DND-41 (cell line): ENCODE data around the gene ZMYM4.

Experiments used
- ATAC-seq: fragments of 200-7000 bp; cut with Tn5 transposase; 3 replicates; pipeline ENCODE4 v1.9.1; 2021; ENCODE audit warnings: low read depth; ENCODE audit not compliant: insufficient read depth
- DNase-seq: peaks from one replicate; pipeline ENCODE4 v3.0.0-alpha.2; 2020
- H2AFZ ChIP-seq: 2 replicates; pipeline ENCODE4 v1.6.0; 2012; ENCODE audit warnings: low read depth, low read length
- H3K27ac ChIP-seq: 2 replicates; pipeline ENCODE4 v1.5.1; 2012; ENCODE audit warnings: low read length, inconsistent platforms
- H3K27me3 ChIP-seq: fragments of 200-600 bp; sonication (generic); 2 replicates; pipeline ENCODE4 v1.6.0; 2012; ENCODE audit warnings: low read length, mild to moderate bottlenecking, inconsistent platforms; ENCODE audit not compliant: insufficient read depth, poor library complexity
- H3K36me3 ChIP-seq: 2 replicates; pipeline ENCODE4 v1.5.1; 2012; ENCODE audit warnings: low read length, inconsistent platforms; ENCODE audit not compliant: insufficient read depth
- H3K4me1 ChIP-seq: 2 replicates; pipeline ENCODE4 v1.5.1; 2012; ENCODE audit warnings: mild to moderate bottlenecking, low read length; ENCODE audit not compliant: insufficient read depth
- H3K4me2 ChIP-seq: 2 replicates; pipeline ENCODE4 v1.6.0; 2012; ENCODE audit warnings: mild to moderate bottlenecking, moderate library complexity, low read length, inconsistent platforms; ENCODE audit not compliant: insufficient read depth
- H3K4me3 ChIP-seq, 2 experiments: fragments of 200-600 bp in 1 of 2; shearing (Covaris generic) in 1 of 2; 2 replicates each; pipeline ENCODE4 v1.5.1; 2012 to 2016; ENCODE audit warnings: inconsistent platforms in 2 of 2, low read length in 2 of 2, mild to moderate bottlenecking in 2 of 2, low read depth in 1 of 2, moderate library complexity in 1 of 2
- H3K79me2 ChIP-seq: 2 replicates; pipeline ENCODE4 v1.6.0; 2012; ENCODE audit warnings: low read length, inconsistent platforms; ENCODE audit not compliant: insufficient read depth
- H3K9ac ChIP-seq: 2 replicates; pipeline ENCODE4 v1.6.0; 2012; ENCODE audit warnings: low read depth, mild to moderate bottlenecking, inconsistent platforms, low read length, moderate library complexity
- H3K9me3 ChIP-seq: 2 replicates; pipeline ENCODE4 v1.5.1; 2012; ENCODE audit warnings: low read length, moderate library complexity, mild to moderate bottlenecking, inconsistent platforms; ENCODE audit not compliant: insufficient read depth, severe bottlenecking
- H4K20me1 ChIP-seq: 2 replicates; pipeline ENCODE4 v1.6.0; 2012; ENCODE audit warnings: low read length; ENCODE audit not compliant: insufficient read depth
- EZH2 ChIP-seq: IDR thresholded peaks from 3 replicates; pipeline ENCODE4 v1.6.1; 2012; ENCODE audit warnings: borderline replicate concordance, low read depth, mild to moderate bottlenecking, moderate library complexity, low read length, inconsistent platforms; ENCODE audit not compliant: severe bottlenecking
- TF ChIP-seq, protein P1 (sequence below): IDR thresholded peaks from 2 replicates; pipeline ENCODE4 v1.5.1; 2012; ENCODE audit warnings: borderline replicate concordance, low read length, moderate library complexity, mild to moderate bottlenecking; ENCODE audit not compliant: poor library complexity, severe bottlenecking; ENCODE audit errors: extremely low read depth

The ZMYM4 gene

GRCh38 chr1:35305383-35305782 is 36.9 kb downstream of the ZMYM4 start:
- H4K20me1 ChIP-seq, result peaks cover 3% of the 10 kb centered on the region; the same call in 1 of the 2 replicates
- no peak for ATAC-seq

DNA sequence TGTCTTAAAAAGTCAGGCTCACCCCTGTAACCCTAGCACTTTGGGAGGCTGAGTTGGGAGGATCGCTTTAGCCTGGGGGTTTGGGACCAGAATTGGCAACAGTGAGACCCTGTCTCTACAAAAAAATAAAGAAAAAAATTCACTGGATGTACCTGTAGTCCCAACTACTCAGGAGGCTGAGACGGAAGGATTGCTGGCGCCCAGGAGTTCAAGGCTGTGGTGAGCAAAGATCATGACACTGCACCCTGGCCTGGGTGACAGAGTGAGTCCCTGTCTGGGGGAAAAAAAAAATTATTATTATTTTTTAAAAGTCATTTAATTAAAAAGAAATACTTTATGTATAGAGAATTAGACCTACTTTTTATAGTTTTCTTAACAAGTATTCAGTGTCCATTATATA is 47.1 kb downstream of the ZMYM4 start:
- DNase-seq, result no peak
- Histone ChIP-seq H4K20me1 (no peaks in the 10 kb centered on the region), H3K4me3 (no peak overlapping the region), H3K4me2 (no peak overlapping the region), H3K79me2 (peaks cover 51% of the 10 kb centered on the region), H3K27me3 (no peaks in the 10 kb centered on the region), H3K9ac (no peak overlapping the region), H3K4me1 (no peaks in the 10 kb centered on the region), H3K9me3 (no peaks in the 10 kb centered on the region), H2AFZ (no peak overlapping the region), H3K36me3 (peaks cover 15% of the 10 kb centered on the region; the same call in 1 of the 2 replicates), H3K27ac (no peak overlapping the region)
- ATAC-seq, result no peak
- TF ChIP-seq, protein P1, sequence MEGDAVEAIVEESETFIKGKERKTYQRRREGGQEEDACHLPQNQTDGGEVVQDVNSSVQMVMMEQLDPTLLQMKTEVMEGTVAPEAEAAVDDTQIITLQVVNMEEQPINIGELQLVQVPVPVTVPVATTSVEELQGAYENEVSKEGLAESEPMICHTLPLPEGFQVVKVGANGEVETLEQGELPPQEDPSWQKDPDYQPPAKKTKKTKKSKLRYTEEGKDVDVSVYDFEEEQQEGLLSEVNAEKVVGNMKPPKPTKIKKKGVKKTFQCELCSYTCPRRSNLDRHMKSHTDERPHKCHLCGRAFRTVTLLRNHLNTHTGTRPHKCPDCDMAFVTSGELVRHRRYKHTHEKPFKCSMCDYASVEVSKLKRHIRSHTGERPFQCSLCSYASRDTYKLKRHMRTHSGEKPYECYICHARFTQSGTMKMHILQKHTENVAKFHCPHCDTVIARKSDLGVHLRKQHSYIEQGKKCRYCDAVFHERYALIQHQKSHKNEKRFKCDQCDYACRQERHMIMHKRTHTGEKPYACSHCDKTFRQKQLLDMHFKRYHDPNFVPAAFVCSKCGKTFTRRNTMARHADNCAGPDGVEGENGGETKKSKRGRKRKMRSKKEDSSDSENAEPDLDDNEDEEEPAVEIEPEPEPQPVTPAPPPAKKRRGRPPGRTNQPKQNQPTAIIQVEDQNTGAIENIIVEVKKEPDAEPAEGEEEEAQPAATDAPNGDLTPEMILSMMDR, result no peak
- no peak for TF ChIP-seq EZH2

More at GRCh38 chr1:35305383-35305782, 36.9 kb downstream of the ZMYM4 start:
- H3K4me2 ChIP-seq, result no peak overlapping the region
- peaks cover 73% of the 10 kb centered on the region for H3K79me2 ChIP-seq
- no peak for DNase-seq
- no peaks in the 10 kb centered on the region for H3K9me3 ChIP-seq
- no peak overlapping the region for H3K9ac ChIP-seq
- no peak overlapping the region for H3K27ac ChIP-seq
- H3K4me1 ChIP-seq, result no peaks in the 10 kb centered on the region
- TF ChIP-seq EZH2, result no peak
- TF ChIP-seq, protein P1, result no peak
- H2AFZ ChIP-seq, result no peak overlapping the region
- peaks cover 41% of the 10 kb centered on the region for H3K36me3 ChIP-seq
- no peak overlapping the region for H3K4me3 ChIP-seq
- H3K27me3 ChIP-seq, result no peaks in the 10 kb centered on the region

GRCh38 chr1:35316264-35316663 is 47.8 kb downstream of the ZMYM4 start:
- Histone ChIP-seq H4K20me1 (peaks cover 3% of the 10 kb centered on the region; the same call in 1 of the 2 replicates), H3K9ac (no peak overlapping the region), H3K27me3 (no peaks in the 10 kb centered on the region), H3K4me3 (no peak overlapping the region), H3K9me3 (no peaks in the 10 kb centered on the region), H3K4me1 (no peaks in the 10 kb centered on the region), H3K36me3 (peaks cover 11% of the 10 kb centered on the region; the same call in 1 of the 2 replicates), H3K27ac (no peak overlapping the region), H2AFZ (no peak overlapping the region), H3K79me2 (peaks cover 53% of the 10 kb centered on the region), H3K4me2 (no peak overlapping the region)
- DNase-seq (no peak), ATAC-seq (no peak)
- no peak for TF ChIP-seq EZH2
- TF ChIP-seq, protein P1, result no peak
